WERI-Rb-1 (cell line): Measurements from ENCODE around the gene ARMC12.

Source experiments
- DNase-seq: peaks from one replicate; pipeline ENCODE4 v3.0.0-alpha.2; 2020
- H3K27ac ChIP-seq: fragments of 250-450 bp; sonication (Bioruptor Pico); 2 replicates; pipeline ENCODE4 v1.5.1; 2020; ENCODE audit warnings: mild to moderate bottlenecking, moderate library complexity
- H3K27me3 ChIP-seq: fragments of 250-450 bp; sonication (Bioruptor Pico); 2 replicates; pipeline ENCODE4 v1.5.1; 2021; ENCODE audit warnings: mild to moderate bottlenecking, low read depth, moderate library complexity; ENCODE audit not compliant: insufficient read depth, severe bottlenecking
- H3K36me3 ChIP-seq: fragments of 250-450 bp; sonication (Bioruptor Pico); 2 replicates; pipeline ENCODE4 v1.5.1; 2020; ENCODE audit warnings: mild to moderate bottlenecking, moderate library complexity
- H3K4me3 ChIP-seq: 2 replicates; pipeline ENCODE4 v1.5.1; 2011; ENCODE audit warnings: low read depth, mild to moderate bottlenecking, control low read depth, low read length
- H3K9me3 ChIP-seq: fragments of 250-450 bp; sonication (Bioruptor Pico); 2 replicates; pipeline ENCODE4 v1.5.1; 2021; ENCODE audit warnings: mild to moderate bottlenecking, moderate library complexity; ENCODE audit not compliant: severe bottlenecking
- TF ChIP-seq, protein P1 (sequence below): IDR thresholded peaks from 2 replicates; pipeline ENCODE4 v1.5.1; 2011; ENCODE audit warnings: low read depth, mild to moderate bottlenecking, control low read depth, inconsistent platforms, low read length

Gene ARMC12

DNA sequence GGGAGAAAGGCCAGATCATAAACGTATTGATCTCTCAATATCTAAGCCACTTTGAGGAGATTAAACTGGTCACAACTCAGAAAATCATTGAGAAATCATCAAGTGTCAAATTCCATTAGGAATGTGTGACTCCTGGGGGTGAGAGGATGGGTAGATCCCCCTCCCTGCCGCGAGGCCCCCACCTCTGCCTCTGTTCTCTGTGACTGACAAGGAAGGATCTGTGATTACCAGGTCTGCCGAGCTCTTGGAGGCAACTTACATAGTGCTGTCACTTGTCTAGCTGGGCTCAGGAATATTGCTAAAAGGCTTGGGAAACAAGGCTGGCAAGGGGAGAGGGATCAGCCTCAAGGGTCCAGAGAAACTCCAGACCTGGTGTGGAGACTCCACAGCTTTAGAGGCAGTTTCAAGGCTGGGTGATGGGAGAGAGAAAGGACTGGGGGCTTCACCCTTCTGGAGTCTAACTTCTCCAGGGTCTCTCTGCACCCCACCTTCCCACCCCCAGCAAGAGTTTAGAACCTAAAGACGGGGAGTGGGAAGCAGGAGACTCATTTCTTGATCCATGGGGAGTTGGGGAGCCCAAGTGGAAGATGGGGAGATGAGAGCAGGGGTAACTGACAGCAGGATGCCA, 11.6 kb upstream of the ARMC12 start:
- H3K27ac ChIP-seq: no peak overlapping the region
- no peaks in the 10 kb centered on the region for H3K9me3 ChIP-seq
- peaks cover 15% of the 10 kb centered on the region for H3K27me3 ChIP-seq
- no peak for DNase-seq
- TF ChIP-seq, protein P1, sequence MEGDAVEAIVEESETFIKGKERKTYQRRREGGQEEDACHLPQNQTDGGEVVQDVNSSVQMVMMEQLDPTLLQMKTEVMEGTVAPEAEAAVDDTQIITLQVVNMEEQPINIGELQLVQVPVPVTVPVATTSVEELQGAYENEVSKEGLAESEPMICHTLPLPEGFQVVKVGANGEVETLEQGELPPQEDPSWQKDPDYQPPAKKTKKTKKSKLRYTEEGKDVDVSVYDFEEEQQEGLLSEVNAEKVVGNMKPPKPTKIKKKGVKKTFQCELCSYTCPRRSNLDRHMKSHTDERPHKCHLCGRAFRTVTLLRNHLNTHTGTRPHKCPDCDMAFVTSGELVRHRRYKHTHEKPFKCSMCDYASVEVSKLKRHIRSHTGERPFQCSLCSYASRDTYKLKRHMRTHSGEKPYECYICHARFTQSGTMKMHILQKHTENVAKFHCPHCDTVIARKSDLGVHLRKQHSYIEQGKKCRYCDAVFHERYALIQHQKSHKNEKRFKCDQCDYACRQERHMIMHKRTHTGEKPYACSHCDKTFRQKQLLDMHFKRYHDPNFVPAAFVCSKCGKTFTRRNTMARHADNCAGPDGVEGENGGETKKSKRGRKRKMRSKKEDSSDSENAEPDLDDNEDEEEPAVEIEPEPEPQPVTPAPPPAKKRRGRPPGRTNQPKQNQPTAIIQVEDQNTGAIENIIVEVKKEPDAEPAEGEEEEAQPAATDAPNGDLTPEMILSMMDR: no peak
- no peak overlapping the region for H3K4me3 ChIP-seq
- no peaks in the 10 kb centered on the region for H3K36me3 ChIP-seq

DNA sequence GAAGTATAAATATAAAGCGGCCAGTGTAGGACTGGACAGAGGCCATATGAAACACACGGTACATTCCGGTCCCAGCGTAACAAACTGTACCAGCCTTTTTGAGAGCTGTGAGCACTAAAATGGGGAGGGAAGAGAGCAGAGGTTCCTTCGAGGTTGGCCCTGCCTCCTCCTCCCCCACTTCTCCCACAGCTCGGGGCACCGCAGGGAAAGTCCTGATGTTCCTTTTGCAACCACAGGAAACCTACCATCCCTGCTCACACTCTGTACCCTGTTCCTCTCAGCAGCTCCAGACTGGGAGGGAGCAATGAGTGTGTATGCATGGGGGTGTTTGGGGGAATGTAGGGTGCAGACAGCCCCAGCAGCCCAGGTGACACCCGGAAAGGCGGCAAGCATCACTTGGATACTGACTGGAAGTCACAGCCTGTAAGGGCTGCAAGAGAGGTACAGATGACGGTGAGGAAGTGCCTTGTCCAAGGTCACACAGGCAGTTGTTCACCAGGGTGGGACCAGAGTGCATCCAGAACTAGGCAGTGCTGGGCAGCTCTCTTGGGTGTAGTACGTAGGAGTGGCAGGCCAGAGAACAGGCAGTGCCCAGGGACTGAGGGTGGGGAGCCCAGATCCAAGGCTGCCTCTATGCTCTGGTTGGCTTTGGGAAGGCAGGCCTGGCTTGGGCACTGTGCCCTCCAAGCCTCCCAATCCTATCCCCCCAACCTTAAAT, 11.0 kb upstream of the ARMC12 start:
- peaks cover 15% of the 10 kb centered on the region for H3K27me3 ChIP-seq
- H3K4me3 ChIP-seq: no peak overlapping the region
- no peaks in the 10 kb centered on the region for H3K9me3 ChIP-seq
- no peaks in the 10 kb centered on the region for H3K36me3 ChIP-seq
- TF ChIP-seq, protein P1: no peak
- no peak for DNase-seq
- no peak overlapping the region for H3K27ac ChIP-seq

- peak overlapping the region; percentile 25 for H3K27ac ChIP-seq
- DNase-seq: peak; percentile 80
These were observed 9.4 kb upstream of the ARMC12 start for GRCh38 chr6:35727231-35727934.

GRCh38 chr6:35727935-35728682, 8.7 kb upstream of the ARMC12 start:
- Histone ChIP-seq H3K27ac (peak overlapping the region; percentile 25), H3K4me3 (peak overlapping the region; percentile 67), H3K27me3 (peaks cover 15% of the 10 kb centered on the region), H3K9me3 (no peaks in the 10 kb centered on the region), H3K36me3 (no peaks in the 10 kb centered on the region)
- DNase-seq: peak; percentile 74
- TF ChIP-seq, protein P1: peak; percentile 26; the same call in 1 of the 2 replicates

More at GRCh38 chr6:35727231-35727934, 9.4 kb upstream of the ARMC12 start:
- H3K4me3 ChIP-seq: peak overlapping the region; percentile 67
- TF ChIP-seq, protein P1: no peak; the same call in 1 of the 2 replicates
- peaks cover 15% of the 10 kb centered on the region for H3K27me3 ChIP-seq
- H3K9me3 ChIP-seq: no peaks in the 10 kb centered on the region
- H3K36me3 ChIP-seq: no peaks in the 10 kb centered on the region

DNA sequence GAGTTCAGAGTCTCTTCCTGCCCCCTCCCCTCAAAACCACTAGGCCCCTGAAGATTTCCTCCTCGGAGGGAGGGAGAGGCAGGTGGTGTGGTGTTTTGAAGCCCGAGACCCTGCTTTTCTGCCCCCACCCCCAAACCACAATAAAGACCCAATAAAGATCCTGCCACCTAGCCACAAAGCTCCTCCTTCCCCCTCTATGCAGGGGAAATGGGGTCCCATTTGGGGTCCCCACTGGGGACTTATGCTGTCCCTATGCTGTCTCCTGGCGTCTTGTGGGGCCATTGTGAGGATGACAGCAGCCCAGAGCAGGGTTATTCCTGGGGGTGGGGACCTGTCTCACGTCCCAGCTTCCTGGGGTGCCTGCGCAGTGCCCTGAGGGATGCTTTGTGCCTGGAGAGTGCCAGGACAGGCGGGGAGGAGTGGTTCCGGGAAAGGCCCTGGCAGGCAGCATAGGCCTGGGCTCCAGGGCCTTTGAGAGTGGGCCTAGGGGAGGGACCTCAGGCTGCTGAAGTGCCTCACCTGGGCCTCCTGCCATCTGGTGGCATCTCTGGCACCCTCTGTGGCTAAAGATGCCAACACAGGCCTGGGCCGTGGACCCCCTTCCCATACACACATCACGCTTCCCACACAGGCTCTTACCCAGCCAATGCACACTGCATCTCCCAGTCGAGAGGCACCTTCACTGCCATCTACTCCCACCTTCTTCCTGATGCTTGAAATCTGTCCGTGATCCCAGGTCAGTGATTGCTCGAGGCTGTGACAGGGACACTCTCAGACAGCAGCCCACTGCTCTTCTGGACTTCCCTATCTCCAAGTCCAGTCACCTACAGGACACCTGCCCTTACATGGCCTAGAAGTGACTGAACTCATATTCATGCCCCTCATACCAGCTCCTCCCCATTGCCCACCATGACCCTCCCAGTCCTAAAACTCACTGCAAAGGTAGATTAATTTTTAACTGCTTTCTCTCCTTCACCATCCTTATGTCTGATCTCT, 7.9 kb upstream of the ARMC12 start:
- no peak overlapping the region for H3K27ac ChIP-seq
- H3K9me3 ChIP-seq: no peaks in the 10 kb centered on the region
- H3K27me3 ChIP-seq: peaks cover 15% of the 10 kb centered on the region
- H3K4me3 ChIP-seq: no peak overlapping the region; the same call in 1 of the 2 replicates
- TF ChIP-seq, protein P1: peak; percentile 29; the same call in 1 of the 2 replicates
- no peak for DNase-seq
- H3K36me3 ChIP-seq: no peaks in the 10 kb centered on the region
